KOPT-K1 (cell line): ENCODE results near the gene EIF3F.

Experiments used
- H3K27ac ChIP-seq: fragments of 200-600 bp; sonication (generic); 2 replicates; pipeline ENCODE4 v1.5.1; 2016; ENCODE audit warnings: antibody characterized with exemption, mild to moderate bottlenecking, low read depth, low read length; ENCODE audit not compliant: poor library complexity, severe bottlenecking
- H3K36me3 ChIP-seq: fragments of 200-600 bp; sonication (generic); 2 replicates; pipeline ENCODE4 v1.5.1; 2017; ENCODE audit warnings: antibody characterized with exemption, mild to moderate bottlenecking, low read length, moderate library complexity; ENCODE audit not compliant: insufficient read depth
- H3K9me3 ChIP-seq: fragments of 200-600 bp; sonication (generic); 2 replicates; pipeline ENCODE4 v1.5.1; 2017; ENCODE audit warnings: antibody characterized with exemption, low read length, mild to moderate bottlenecking; ENCODE audit not compliant: insufficient read depth, poor library complexity, severe bottlenecking

Gene EIF3F

GRCh38 chr11:7986768-7987559 is at the start of gene EIF3F:
Gene EIF3F, plus strand, starts transcription at chr11:7987337. Its CDS starts 16 bp downstream, at chr11:7987353.
- peaks cover 34% of the 10 kb centered on the region for H3K36me3 ChIP-seq
- H3K9me3 ChIP-seq, result no peaks in the 10 kb centered on the region
- peak within 1 kb of the TSS; percentile 53 for H3K27ac ChIP-seq

GRCh38 chr11:7941146-7941545 is 46.0 kb upstream of the EIF3F start:
- H3K9me3 ChIP-seq, result peaks cover 13% of the 10 kb centered on the region
- no peaks in the 10 kb centered on the region for H3K36me3 ChIP-seq

DNA sequence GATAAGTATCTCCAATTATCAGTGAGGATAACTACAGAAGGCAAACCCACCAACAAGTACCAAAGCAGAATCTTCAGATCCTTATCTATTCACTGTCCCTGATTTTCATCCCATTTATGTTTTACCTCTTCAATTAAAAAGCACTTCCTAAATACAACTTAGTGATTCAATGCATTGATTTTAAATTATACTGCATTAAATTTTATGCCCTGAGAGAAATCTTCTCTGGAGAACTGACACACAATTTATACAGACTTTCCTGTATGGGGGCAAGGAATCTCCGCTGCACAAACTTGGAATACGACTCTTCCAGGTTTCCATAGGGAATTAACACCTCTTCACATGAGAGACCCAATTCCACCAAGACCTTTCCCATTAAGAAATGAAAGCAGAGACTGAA is 45.5 kb upstream of the EIF3F start, which contains the start of gene OR10A3:
Gene OR10A3 (minus strand): TSS at position 101 of the 400 bp plus-strand sequence. CDS start 2,188 bp downstream, outside the sequence.
- Histone ChIP-seq H3K9me3 (peaks cover 13% of the 10 kb centered on the region), H3K27ac (no peak within 1 kb of the TSS), H3K36me3 (no peaks in the 10 kb centered on the region)

More at GRCh38 chr11:7941146-7941545, 46.0 kb upstream of the EIF3F start:
- no peak overlapping the region for H3K27ac ChIP-seq

GRCh38 chr11:7944123-7944522 is 43.0 kb upstream of the EIF3F start:
- H3K9me3 ChIP-seq, result peaks cover 13% of the 10 kb centered on the region
- H3K27ac ChIP-seq, result no peak overlapping the region
- no peaks in the 10 kb centered on the region for H3K36me3 ChIP-seq

DNA sequence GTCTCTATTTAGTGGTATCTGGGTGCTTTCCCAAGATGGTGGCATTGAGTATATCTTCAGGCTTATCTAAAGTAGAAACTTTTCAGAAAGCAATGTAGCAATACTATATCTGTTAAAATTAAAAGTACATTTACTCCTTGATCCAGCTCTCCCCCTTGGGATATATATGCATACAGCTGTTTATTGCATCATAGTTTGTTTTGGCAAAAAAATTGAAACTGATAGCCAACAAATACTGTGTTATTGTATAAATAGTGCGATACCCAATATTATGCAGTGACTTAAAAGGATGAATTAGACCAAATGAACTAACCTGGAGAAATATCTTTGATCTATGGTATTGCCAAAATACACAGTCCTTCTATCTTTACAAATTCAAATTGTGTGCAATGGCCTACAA is 37.2 kb upstream of the EIF3F start:
- Histone ChIP-seq H3K36me3 (no peaks in the 10 kb centered on the region), H3K27ac (no peak overlapping the region), H3K9me3 (peaks cover under 1% of the 10 kb centered on the region)

GRCh38 chr11:7955191-7955590 is 31.9 kb upstream of the EIF3F start:
- no peak overlapping the region for H3K27ac ChIP-seq
- H3K9me3 ChIP-seq, result no peaks in the 10 kb centered on the region
- no peaks in the 10 kb centered on the region for H3K36me3 ChIP-seq

DNA sequence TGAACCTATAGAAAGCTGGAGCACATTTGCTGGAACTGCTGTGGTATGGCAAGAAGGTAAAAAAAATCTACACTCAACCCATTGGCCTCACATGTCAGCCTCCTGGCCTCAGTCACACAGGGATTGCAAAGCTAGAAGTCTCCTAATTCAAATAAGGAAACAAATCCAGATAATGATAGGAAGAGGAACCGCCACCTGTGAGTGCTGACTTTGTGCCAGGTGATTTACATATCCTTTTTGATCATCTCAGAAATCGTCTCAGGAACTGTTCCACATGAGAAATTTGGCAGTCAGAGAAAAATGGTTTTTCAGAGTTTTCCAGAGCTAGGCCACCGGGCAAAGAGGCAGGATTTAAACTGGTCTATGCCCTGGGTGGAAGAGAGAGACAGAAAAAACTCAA is 22.9 kb upstream of the EIF3F start:
- peaks cover 4% of the 10 kb centered on the region for H3K9me3 ChIP-seq
- H3K36me3 ChIP-seq, result no peaks in the 10 kb centered on the region
- no peak overlapping the region for H3K27ac ChIP-seq

- Histone ChIP-seq H3K9me3 (peaks cover 4% of the 10 kb centered on the region), H3K27ac (no peak overlapping the region), H3K36me3 (no peaks in the 10 kb centered on the region)
Measured at GRCh38 chr11:7964873-7965272, 22.3 kb upstream of the EIF3F start.

DNA sequence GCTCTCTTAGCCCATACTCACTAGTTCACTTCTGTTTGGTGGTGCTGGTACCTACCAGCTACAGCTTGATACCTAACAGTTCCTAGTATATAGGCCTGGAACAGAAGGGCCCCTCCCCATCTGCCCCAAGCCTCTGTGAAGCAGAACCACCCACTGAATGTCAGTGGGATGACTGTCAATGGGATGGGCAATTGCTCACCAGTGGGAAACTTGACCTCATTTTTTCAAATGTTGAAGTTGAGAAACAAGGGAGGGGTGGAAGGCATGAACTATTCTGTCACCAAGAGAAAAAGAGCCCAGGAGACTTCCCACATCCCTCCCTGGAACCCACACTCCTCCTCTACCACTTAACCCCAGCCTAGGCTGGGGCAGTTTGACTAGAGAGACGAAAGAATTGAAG is 21.8 kb upstream of the EIF3F start, which contains the start of gene NLRP10:
Gene NLRP10 (minus strand): TSS at position 62 of the 400 bp plus-strand sequence. CDS start 1,952 bp downstream, outside the sequence.
- Histone ChIP-seq H3K9me3 (peaks cover 4% of the 10 kb centered on the region), H3K27ac (no peak within 1 kb of the TSS), H3K36me3 (no peaks in the 10 kb centered on the region)

- Histone ChIP-seq H3K27ac (no peak overlapping the region), H3K36me3 (no peaks in the 10 kb centered on the region), H3K9me3 (peaks cover 4% of the 10 kb centered on the region)
Measured at GRCh38 chr11:7967097-7967496, 20.0 kb upstream of the EIF3F start.

DNA sequence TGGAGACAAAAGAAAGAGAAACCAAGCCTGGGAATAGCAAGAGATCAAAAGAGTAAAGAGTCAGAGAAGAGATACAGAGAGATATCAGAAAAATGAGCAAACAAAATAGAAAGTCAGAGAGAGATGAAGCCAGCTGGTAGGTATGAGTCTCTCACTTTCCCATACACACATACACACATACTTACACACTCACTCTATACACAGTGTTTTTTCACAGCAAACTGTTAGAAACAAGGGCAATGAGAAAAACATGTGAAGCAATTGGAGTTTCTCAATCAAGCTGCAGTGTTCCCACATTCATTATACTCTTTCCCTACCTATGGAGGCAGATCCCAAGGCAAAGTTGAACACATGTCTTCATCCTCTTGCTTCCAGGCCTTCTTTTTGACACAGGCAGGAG is 19.3 kb upstream of the EIF3F start:
- Histone ChIP-seq H3K9me3 (peaks cover 4% of the 10 kb centered on the region), H3K36me3 (no peaks in the 10 kb centered on the region), H3K27ac (no peak overlapping the region)

- Histone ChIP-seq H3K9me3 (no peaks in the 10 kb centered on the region), H3K27ac (no peak overlapping the region), H3K36me3 (no peaks in the 10 kb centered on the region)
Measured at GRCh38 chr11:7968686-7969085, 18.5 kb upstream of the EIF3F start.

- H3K9me3 ChIP-seq, result no peaks in the 10 kb centered on the region
- no peaks in the 10 kb centered on the region for H3K36me3 ChIP-seq
- no peak overlapping the region for H3K27ac ChIP-seq
Measured at GRCh38 chr11:7969756-7970646, 17.1 kb upstream of the EIF3F start.

DNA sequence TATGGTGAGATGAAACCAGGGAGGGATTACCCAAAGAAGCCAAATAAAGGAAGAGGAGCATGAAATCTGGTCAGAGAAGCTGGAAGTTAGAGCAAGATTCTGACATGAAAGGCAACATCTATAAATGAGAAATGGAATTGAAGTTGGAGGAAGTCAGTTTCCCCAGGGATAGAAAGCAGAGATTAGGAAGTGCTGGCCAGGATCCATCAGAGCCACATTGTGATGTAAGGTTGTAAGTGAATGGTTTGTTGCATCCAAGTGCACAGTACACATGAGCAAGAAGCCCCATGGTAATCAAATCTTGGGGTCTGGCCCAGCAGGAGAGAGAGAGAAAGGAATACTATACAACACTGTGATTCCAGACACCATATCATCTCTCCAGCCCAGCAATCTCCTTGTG is 15.3 kb upstream of the EIF3F start:
- no peaks in the 10 kb centered on the region for H3K36me3 ChIP-seq

GRCh38 chr11:7973011-7973410 is 14.1 kb upstream of the EIF3F start:
- Histone ChIP-seq H3K9me3 (no peaks in the 10 kb centered on the region), H3K36me3 (no peaks in the 10 kb centered on the region), H3K27ac (no peak overlapping the region)

More for the DNA sequence above, 15.3 kb upstream of the EIF3F start:
- no peaks in the 10 kb centered on the region for H3K9me3 ChIP-seq
- no peak overlapping the region for H3K27ac ChIP-seq
